ENCODE results near the gene TMEM247.

Gene TMEM247

DNA sequence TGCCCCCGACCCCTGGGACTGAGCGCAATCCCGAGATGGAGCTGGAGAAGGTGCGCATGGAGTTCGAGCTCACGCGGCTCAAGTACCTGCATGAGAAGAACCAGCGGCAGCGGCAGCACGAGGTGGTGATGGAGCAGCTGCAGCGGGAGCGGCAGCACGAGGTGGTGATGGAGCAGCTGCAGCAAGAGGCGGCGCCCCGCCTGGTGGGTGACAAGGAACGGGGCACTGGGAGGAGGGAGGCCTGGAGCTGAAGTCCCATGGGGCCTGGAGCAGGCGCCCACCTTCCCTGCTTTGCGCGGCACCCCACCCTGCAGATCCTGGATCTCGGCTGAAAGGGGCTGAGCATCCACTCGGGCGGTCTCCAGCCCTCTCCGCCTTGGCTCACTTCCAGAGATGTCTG, 1.2 kb downstream of the TMEM247 start:
- no peak for TF ChIP-seq FOXM1 (IDR thresholded peaks at IDR 0.05; ENCODE audit: borderline replicate concordance)
- no peak for TF ChIP-seq PKNOX1 (IDR thresholded peaks at IDR 0.05)
- TF ChIP-seq FOXA1 (IDR thresholded peaks at IDR 0.05) = no peak
- TF ChIP-seq CTBP1 (IDR thresholded peaks at IDR 0.05; ENCODE audit: borderline replicate concordance) = no peak
- TF ChIP-seq LEF1 (IDR thresholded peaks at IDR 0.05; ENCODE audit: borderline replicate concordance) = no peak
- no peak for TF ChIP-seq HDGF (IDR thresholded peaks at IDR 0.05; ENCODE audit: borderline replicate concordance)
- no peak for TF ChIP-seq ELF4 (IDR thresholded peaks at IDR 0.05)
- no peak for TF ChIP-seq BHLHE40 (IDR thresholded peaks at IDR 0.05; ENCODE audit: borderline replicate concordance)
- no peak for TF ChIP-seq SP1 (IDR thresholded peaks at IDR 0.05)
- no peak for TF ChIP-seq TARDBP (IDR thresholded peaks at IDR 0.05)
- no peak for TF ChIP-seq FOXK2 (IDR thresholded peaks at IDR 0.05)
- no peak for TF ChIP-seq L3MBTL2 (conservative IDR thresholded peaks at IDR 0.05)
- TF ChIP-seq ZNF384 (IDR thresholded peaks at IDR 0.05) = no peak
- no peak for TF ChIP-seq NFRKB (IDR thresholded peaks at IDR 0.05)
- DNase-seq (ENCODE audit: extremely low spot score) = no peak
- ChIA-PET CTCF (interaction anchor here (0.6 to 1.2 kb wide), 3 partner anchors 10 to 831 kb away, joined by 3 to 4 read pairs (median 3); no protein-coding TSS in a partner anchor), POLR2A (interaction anchor here (0.9 kb wide), 1 partner anchor 60 kb away, joined by 3 read pairs; no protein-coding TSS in a partner anchor)

- TF ChIP-seq CTBP1 (IDR thresholded peaks at IDR 0.05; ENCODE audit: borderline replicate concordance) = no peak
- TF ChIP-seq ARNT (IDR thresholded peaks at IDR 0.05) = 0 out of 2 replicates have a peak, but pooled peaks have one; percentile 17
- TF ChIP-seq FOXA1 (IDR thresholded peaks at IDR 0.05) = no peak
- TF ChIP-seq BHLHE40 (IDR thresholded peaks at IDR 0.05; ENCODE audit: borderline replicate concordance) = no peak
- no peak for TF ChIP-seq NFRKB (IDR thresholded peaks at IDR 0.05)
- TF ChIP-seq PKNOX1 (IDR thresholded peaks at IDR 0.05) = peak; percentile 36; the same call in 1 of the 2 replicates
- no peak for TF ChIP-seq FOXK2 (IDR thresholded peaks at IDR 0.05)
- ChIA-PET CTCF (interaction anchor here (0.6 to 1.2 kb wide), 3 partner anchors 9 to 831 kb away, joined by 3 to 4 read pairs (median 3); no protein-coding TSS in a partner anchor), POLR2A (interaction anchor here (0.9 kb wide), 1 partner anchor 59 kb away, joined by 3 read pairs; no protein-coding TSS in a partner anchor)
- DNase-seq (ENCODE audit: extremely low spot score) = no peak
Observed at GRCh38 chr2:46481198-46482193, 2.1 kb downstream of the TMEM247 start.

GRCh38 chr2:46482490-46482889, 3.1 kb downstream of the TMEM247 start:
- POLR2A ChIA-PET = no interaction called here
- DNase-seq (ENCODE audit: extremely low spot score) = no peak

DNA sequence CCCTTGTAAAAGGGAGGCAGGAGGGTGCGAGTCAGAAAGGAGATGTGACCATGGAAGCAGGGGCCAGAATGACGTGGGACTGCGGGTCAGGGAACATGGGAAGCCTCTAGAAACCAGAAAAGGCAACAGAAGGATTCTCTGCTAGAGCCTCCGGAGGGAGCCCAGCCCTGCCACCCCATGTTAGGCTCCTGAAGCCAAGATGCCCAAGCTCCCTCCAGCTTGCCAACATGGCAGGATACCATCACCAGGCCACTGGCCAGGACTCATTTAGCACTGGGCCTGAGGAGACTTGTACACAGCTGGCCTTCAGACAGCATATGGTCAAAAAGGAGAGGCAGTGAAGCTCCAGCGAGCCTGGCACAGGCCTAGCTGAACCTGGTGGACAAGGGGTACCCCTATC, 5.6 kb downstream of the TMEM247 start:
- POLR2A ChIA-PET = no interaction called here
- DNase-seq (ENCODE audit: extremely low spot score) = no peak
- CTCF ChIA-PET = no interaction called here
- TF ChIP-seq HDGF (IDR thresholded peaks at IDR 0.05; ENCODE audit: borderline replicate concordance) (no peak), LEF1 (IDR thresholded peaks at IDR 0.05; ENCODE audit: borderline replicate concordance) (no peak), FOXM1 (IDR thresholded peaks at IDR 0.05; ENCODE audit: borderline replicate concordance) (no peak), BHLHE40 (IDR thresholded peaks at IDR 0.05; ENCODE audit: borderline replicate concordance) (no peak), PKNOX1 (IDR thresholded peaks at IDR 0.05) (no peak), FOXA1 (IDR thresholded peaks at IDR 0.05) (no peak), CTBP1 (IDR thresholded peaks at IDR 0.05; ENCODE audit: borderline replicate concordance) (no peak)

More at GRCh38 chr2:46482490-46482889, 3.1 kb downstream of the TMEM247 start:
- CTCF ChIA-PET = no interaction called here
- TF ChIP-seq BHLHE40 (IDR thresholded peaks at IDR 0.05; ENCODE audit: borderline replicate concordance) (no peak), TARDBP (IDR thresholded peaks at IDR 0.05) (no peak), L3MBTL2 (conservative IDR thresholded peaks at IDR 0.05) (no peak), LEF1 (IDR thresholded peaks at IDR 0.05; ENCODE audit: borderline replicate concordance) (no peak), ARNT (IDR thresholded peaks at IDR 0.05) (no peak), ZNF384 (IDR thresholded peaks at IDR 0.05) (no peak), PKNOX1 (IDR thresholded peaks at IDR 0.05) (no peak), SP1 (IDR thresholded peaks at IDR 0.05) (no peak), FOXA1 (IDR thresholded peaks at IDR 0.05) (no peak), FOXM1 (IDR thresholded peaks at IDR 0.05; ENCODE audit: borderline replicate concordance) (no peak), HDGF (IDR thresholded peaks at IDR 0.05; ENCODE audit: borderline replicate concordance) (no peak), CTBP1 (IDR thresholded peaks at IDR 0.05; ENCODE audit: borderline replicate concordance) (no peak), SUZ12 (IDR thresholded peaks at IDR 0.05) (no peak)

DNA sequence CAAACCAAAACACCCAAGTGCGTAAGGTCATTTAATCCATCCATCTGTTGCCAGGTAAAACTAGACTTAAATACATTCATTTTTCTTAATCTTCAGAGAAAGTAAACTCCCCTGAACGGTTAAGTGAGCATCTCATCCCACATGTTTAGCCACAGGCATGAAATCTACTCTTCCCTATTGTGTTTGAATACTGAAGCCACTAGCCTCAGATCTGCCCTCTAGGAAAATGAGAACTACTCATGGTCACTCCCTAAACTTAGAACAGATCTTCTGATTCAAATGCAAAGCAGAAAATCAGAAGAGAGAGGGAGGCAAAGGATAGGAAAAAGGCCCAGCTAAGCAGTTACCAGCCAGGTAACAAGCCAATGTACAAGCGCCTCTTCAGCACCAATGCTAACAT, 7.1 kb downstream of the TMEM247 start:
- no peak for DNase-seq (ENCODE audit: extremely low spot score)
- ChIA-PET CTCF (interaction anchor here (2.2 kb wide), 1 partner anchor 11 kb away, joined by 4 read pairs; no protein-coding TSS in a partner anchor), POLR2A (no interaction called here)
- TF ChIP-seq FOXK2 (IDR thresholded peaks at IDR 0.05) = no peak
- TF ChIP-seq CTBP1 (IDR thresholded peaks at IDR 0.05; ENCODE audit: borderline replicate concordance) = no peak
- TF ChIP-seq L3MBTL2 (conservative IDR thresholded peaks at IDR 0.05) = no peak
- no peak for TF ChIP-seq FOXM1 (IDR thresholded peaks at IDR 0.05; ENCODE audit: borderline replicate concordance)
- no peak for TF ChIP-seq TARDBP (IDR thresholded peaks at IDR 0.05)
